ENCODE data around the gene MYADML2.

The MYADML2 gene

GRCh38 chr17:81939881-81940385 lies 7.1 kb downstream of the MYADML2 start:
- TF ChIP-seq, protein P1, sequence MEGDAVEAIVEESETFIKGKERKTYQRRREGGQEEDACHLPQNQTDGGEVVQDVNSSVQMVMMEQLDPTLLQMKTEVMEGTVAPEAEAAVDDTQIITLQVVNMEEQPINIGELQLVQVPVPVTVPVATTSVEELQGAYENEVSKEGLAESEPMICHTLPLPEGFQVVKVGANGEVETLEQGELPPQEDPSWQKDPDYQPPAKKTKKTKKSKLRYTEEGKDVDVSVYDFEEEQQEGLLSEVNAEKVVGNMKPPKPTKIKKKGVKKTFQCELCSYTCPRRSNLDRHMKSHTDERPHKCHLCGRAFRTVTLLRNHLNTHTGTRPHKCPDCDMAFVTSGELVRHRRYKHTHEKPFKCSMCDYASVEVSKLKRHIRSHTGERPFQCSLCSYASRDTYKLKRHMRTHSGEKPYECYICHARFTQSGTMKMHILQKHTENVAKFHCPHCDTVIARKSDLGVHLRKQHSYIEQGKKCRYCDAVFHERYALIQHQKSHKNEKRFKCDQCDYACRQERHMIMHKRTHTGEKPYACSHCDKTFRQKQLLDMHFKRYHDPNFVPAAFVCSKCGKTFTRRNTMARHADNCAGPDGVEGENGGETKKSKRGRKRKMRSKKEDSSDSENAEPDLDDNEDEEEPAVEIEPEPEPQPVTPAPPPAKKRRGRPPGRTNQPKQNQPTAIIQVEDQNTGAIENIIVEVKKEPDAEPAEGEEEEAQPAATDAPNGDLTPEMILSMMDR (IDR thresholded peaks at IDR 0.05; ENCODE audit: low read depth, low read length, missing control alignments) = no peak
- H3K4me3 ChIP-seq (ENCODE audit: low read depth, low read length) = no peak overlapping the region
- no peak for DNase-seq (ENCODE audit: low read depth)

DNA sequence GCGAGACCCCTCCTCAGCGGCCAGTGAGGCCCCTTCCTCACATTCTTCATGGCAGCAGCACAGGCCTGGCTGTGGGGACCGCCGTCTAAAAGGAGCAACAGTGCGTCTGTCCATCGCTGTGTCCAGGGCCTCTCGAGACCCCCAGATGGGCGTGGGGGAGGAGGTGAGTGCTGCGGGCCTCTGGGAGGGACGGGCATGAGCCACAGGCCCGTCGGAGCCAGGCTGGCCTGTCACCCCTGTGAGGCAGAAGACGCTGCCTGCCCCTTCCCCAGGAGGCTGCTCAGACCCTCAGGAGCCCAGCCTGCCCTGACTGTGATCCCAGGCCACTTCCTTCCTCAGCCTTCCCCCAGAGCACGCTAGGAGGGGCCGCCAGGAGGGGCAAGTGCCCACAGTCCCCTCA lies 7.8 kb downstream of the MYADML2 start:
- no peak overlapping the region for H3K4me3 ChIP-seq (ENCODE audit: low read depth, low read length)
- no peak for DNase-seq (ENCODE audit: low read depth)
- TF ChIP-seq, protein P1 (IDR thresholded peaks at IDR 0.05; ENCODE audit: low read depth, low read length, missing control alignments) = no peak

- TF ChIP-seq, protein P1 (IDR thresholded peaks at IDR 0.05; ENCODE audit: low read depth, low read length, missing control alignments) = no peak
- H3K4me3 ChIP-seq (ENCODE audit: low read depth, low read length) = no peak overlapping the region; the same call in none of the 2 replicates
- DNase-seq (ENCODE audit: low read depth) = no peak
These were observed 11.3 kb downstream of the MYADML2 start for GRCh38 chr17:81935709-81936084.

DNA sequence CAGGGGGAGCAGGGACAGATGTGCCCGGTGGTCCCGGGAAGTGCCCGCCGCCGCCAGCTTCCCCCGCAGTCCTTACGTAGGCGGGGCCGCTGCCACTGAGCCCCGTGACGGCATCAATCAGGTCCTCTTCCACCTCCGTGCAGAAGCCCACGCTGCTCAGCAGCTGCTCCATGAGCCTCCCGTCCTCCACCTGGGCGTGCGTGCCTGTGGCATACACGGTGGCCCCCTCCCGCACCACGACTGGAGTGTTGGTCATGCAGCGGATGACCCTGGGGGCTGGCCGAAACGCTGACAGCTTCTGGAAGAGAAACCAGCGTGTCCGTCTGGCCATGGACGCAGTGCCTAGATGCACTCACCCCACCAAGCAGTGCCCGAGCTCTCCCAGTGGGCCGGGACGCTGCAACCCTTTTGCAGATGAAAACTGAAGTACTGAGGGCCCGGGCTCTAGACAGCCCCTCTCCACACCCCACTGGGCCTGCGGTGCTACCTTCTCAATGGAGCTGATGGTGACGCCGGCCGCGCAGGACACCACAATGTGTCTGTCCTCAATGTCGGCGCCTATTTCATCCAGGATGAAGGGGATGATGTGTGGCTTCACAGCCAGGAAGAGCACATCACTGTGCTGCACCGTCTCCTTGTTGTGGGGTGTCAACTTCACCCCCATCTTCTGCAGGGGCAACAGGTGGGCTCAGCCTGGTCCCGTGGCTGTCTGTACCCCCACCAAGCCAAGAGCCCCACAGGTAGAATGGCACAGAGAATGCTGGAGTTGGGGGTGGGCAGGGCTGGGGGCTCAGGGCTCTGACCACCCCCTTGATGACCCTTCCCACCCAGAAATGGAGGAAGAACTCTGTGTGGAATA lies 12.0 kb downstream of the MYADML2 start:
- no peak for DNase-seq (ENCODE audit: low read depth)
- no peak overlapping the region; the same call in 1 of the 2 replicates for H3K4me3 ChIP-seq (ENCODE audit: low read depth, low read length)
- TF ChIP-seq, protein P1 (IDR thresholded peaks at IDR 0.05; ENCODE audit: low read depth, low read length, missing control alignments) = no peak

- H3K4me3 ChIP-seq (ENCODE audit: low read depth, low read length) = no peak overlapping the region
- TF ChIP-seq, protein P1 (IDR thresholded peaks at IDR 0.05; ENCODE audit: low read depth, low read length, missing control alignments) = no peak
- DNase-seq (ENCODE audit: low read depth) = no peak
These were observed 12.8 kb downstream of the MYADML2 start for GRCh38 chr17:81934098-81934757.

GRCh38 chr17:81933178-81933699 lies 13.8 kb downstream of the MYADML2 start:
- H3K4me3 ChIP-seq (ENCODE audit: low read depth, low read length) = no peak overlapping the region
- TF ChIP-seq, protein P1 (IDR thresholded peaks at IDR 0.05; ENCODE audit: low read depth, low read length, missing control alignments) = no peak
- DNase-seq (ENCODE audit: low read depth) = no peak
